ENCODE measurements around the gene EXOSC2.

DNA sequence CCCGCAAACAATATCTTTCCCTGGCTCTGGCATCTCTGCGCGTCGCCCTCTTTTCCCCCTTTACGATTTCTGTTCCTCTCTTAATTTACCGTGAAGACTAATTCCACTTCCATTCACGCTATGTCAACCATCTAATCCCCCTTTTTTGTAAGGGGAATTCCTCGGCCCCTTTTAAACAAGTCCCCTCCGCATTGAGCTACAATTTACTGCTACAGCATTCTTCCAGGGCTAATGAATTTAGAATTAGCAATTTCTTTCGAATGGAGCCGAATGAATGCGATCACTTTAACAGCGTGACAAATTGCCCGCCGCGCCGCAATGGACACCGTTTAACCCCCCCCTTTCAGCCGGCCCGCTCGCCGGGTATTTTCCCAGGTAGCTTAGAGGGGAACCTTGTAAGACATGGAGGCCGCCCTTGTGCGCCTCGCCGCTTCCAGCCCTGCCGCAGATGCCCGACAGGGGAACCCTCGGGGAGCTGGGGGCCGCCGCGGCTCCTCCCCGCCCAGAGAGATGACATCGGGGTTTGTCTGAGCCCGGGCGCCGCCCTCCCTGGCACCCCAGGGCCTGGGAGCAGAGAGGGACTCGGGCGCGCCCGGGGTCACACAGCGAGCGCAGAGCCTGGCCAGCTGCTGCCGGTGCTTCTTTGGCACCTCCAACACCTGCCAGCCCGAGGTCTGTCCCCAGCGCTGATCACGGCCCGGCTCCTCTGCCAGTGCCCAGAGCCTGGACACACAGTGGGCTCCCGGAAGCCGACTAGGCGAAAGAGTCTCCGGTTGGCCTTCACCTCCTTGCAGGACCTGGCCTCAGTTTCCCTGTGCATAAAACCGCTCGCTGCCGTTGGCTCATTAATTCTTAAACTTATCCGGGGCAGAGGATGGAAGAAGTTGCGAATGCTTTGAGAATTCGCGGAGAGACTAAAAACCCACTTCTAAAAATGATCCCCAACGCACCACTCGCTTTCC is 27.9 kb upstream of the EXOSC2 start:
- TF ChIP-seq, protein P1, sequence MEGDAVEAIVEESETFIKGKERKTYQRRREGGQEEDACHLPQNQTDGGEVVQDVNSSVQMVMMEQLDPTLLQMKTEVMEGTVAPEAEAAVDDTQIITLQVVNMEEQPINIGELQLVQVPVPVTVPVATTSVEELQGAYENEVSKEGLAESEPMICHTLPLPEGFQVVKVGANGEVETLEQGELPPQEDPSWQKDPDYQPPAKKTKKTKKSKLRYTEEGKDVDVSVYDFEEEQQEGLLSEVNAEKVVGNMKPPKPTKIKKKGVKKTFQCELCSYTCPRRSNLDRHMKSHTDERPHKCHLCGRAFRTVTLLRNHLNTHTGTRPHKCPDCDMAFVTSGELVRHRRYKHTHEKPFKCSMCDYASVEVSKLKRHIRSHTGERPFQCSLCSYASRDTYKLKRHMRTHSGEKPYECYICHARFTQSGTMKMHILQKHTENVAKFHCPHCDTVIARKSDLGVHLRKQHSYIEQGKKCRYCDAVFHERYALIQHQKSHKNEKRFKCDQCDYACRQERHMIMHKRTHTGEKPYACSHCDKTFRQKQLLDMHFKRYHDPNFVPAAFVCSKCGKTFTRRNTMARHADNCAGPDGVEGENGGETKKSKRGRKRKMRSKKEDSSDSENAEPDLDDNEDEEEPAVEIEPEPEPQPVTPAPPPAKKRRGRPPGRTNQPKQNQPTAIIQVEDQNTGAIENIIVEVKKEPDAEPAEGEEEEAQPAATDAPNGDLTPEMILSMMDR (conservative IDR thresholded peaks at IDR 0.05 in 1 of 2, IDR thresholded peaks at IDR 0.05 in 1 of 2; ENCODE audit: extremely low read depth in 1 of 2, insufficient read depth in 1 of 2, low read depth in 1 of 2, low read length in 2 of 2), result no peak
- peak; percentile 93 for TF ChIP-seq EZH2 (IDR thresholded peaks at IDR 0.05; ENCODE audit: borderline replicate concordance, low read length)

Measured in mammary epithelial cell (primary cell).